ENCODE measurements around the gene PSG7.
A peak's percentile ranks its signal among the peaks of the same experiment; 100 is the strongest.
"Not testable (repeated sequence)": the region's sequence is repeated elsewhere in the genome, so short reads cannot be mapped to it uniquely, and the experiment has no call there.

Gene PSG7

GRCh38 chr19:42912941-42913340 lies 24.1 kb downstream of the PSG7 start:
- DNase-seq = not testable (repeated sequence)

- DNase-seq = not testable (repeated sequence)
Measured at GRCh38 chr19:42911731-42912130, 25.3 kb downstream of the PSG7 start.

- not testable (repeated sequence) for DNase-seq
Measured at GRCh38 chr19:42906162-42906561, 30.8 kb downstream of the PSG7 start.

- not testable (repeated sequence) for DNase-seq
Measured at GRCh38 chr19:42900561-42900960, 36.4 kb downstream of the PSG7 start.

GRCh38 chr19:42899674-42900073 lies 37.3 kb downstream of the PSG7 start:
- not testable (repeated sequence) for DNase-seq

- not testable (repeated sequence) for DNase-seq
Measured at GRCh38 chr19:42899110-42899509, 37.9 kb downstream of the PSG7 start.

- not testable (repeated sequence) for DNase-seq
Measured at GRCh38 chr19:42898656-42899055, 38.4 kb downstream of the PSG7 start.

GRCh38 chr19:42897729-42898128 lies 39.3 kb downstream of the PSG7 start:
- DNase-seq = not testable (repeated sequence)

- DNase-seq = not testable (repeated sequence)
Measured at GRCh38 chr19:42890446-42890845, 46.6 kb downstream of the PSG7 start.

- DNase-seq = not testable (repeated sequence)
Measured at GRCh38 chr19:42887876-42888445, 49.0 kb downstream of the PSG7 start.

GRCh38 chr19:42882730-42883129 lies 54.3 kb downstream of the PSG7 start:
- not testable (repeated sequence) for DNase-seq

GRCh38 chr19:42882010-42882409 lies 55.0 kb downstream of the PSG7 start:
- not testable (repeated sequence) for DNase-seq

GRCh38 chr19:42881279-42881678 lies 55.7 kb downstream of the PSG7 start:
- DNase-seq = peak; percentile 3

- DNase-seq = not testable (repeated sequence)
Measured at GRCh38 chr19:42880621-42881020, 56.4 kb downstream of the PSG7 start.

GRCh38 chr19:42879613-42880012 lies 57.4 kb downstream of the PSG7 start, which contains the start of gene PSG1:
TSS of gene PSG1 (minus strand) at chr19:42879713. CDS start at chr19:42879581, 132 bp downstream.
- DNase-seq = no peak

- DNase-seq = not testable (repeated sequence)
Measured at GRCh38 chr19:42876596-42876995, 60.4 kb downstream of the PSG7 start.

- DNase-seq = not testable (repeated sequence)
Measured at GRCh38 chr19:42875881-42876280, 61.1 kb downstream of the PSG7 start.

- DNase-seq = not testable (repeated sequence)
Measured at GRCh38 chr19:42874901-42875813, 61.9 kb downstream of the PSG7 start.

- DNase-seq = not testable (repeated sequence)
Measured at GRCh38 chr19:42874136-42874535, 62.9 kb downstream of the PSG7 start.
